ENCODE results near the gene BYSL. TPM values are rescaled to one million over a fixed set of nuclear protein-coding genes. Genes with fewer than 3 reads are reported as not detected.

The BYSL gene
- total RNA-seq, 1 donor from 2014 or later = 43.2 TPM

GRCh38 chr6:41970436-41970846, 49.1 kb downstream of the BYSL start:
- POLR2A ChIA-PET = no interaction called here
- Mint-ChIP-seq H3K27me3 (no peaks in the 10 kb centered on the region), H3K4me1 (peaks cover 50% of the 10 kb centered on the region), H3K9me3 (no peaks in the 10 kb centered on the region), H3K4me3 (no peak overlapping the region), H3K36me3 (ENCODE audit: low read depth) (peaks cover 12% of the 10 kb centered on the region), H3K27ac (peak overlapping the region; percentile 75)
- intact Hi-C loops (cut with micrococcal nuclease) = loop anchor here (5.0 kb wide), 1 partner anchor 37 kb away; no protein-coding TSS in a partner anchor
- TF ChIP-seq, protein P1, sequence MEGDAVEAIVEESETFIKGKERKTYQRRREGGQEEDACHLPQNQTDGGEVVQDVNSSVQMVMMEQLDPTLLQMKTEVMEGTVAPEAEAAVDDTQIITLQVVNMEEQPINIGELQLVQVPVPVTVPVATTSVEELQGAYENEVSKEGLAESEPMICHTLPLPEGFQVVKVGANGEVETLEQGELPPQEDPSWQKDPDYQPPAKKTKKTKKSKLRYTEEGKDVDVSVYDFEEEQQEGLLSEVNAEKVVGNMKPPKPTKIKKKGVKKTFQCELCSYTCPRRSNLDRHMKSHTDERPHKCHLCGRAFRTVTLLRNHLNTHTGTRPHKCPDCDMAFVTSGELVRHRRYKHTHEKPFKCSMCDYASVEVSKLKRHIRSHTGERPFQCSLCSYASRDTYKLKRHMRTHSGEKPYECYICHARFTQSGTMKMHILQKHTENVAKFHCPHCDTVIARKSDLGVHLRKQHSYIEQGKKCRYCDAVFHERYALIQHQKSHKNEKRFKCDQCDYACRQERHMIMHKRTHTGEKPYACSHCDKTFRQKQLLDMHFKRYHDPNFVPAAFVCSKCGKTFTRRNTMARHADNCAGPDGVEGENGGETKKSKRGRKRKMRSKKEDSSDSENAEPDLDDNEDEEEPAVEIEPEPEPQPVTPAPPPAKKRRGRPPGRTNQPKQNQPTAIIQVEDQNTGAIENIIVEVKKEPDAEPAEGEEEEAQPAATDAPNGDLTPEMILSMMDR (IDR thresholded peaks at IDR 0.05) = no peak
- ATAC-seq (ENCODE audit: low read depth) = no peak
- no peak for DNase-seq
- CTCF ChIA-PET = no interaction called here

- Mint-ChIP-seq H3K4me3 (no peak overlapping the region), H3K27ac (peak overlapping the region; percentile 67), H3K4me1 (peaks cover 68% of the 10 kb centered on the region), H3K36me3 (ENCODE audit: low read depth) (peaks cover 9% of the 10 kb centered on the region), H3K9me3 (no peaks in the 10 kb centered on the region), H3K27me3 (no peaks in the 10 kb centered on the region)
- no peak for DNase-seq
- ATAC-seq (ENCODE audit: low read depth) = no peak
- intact Hi-C loops (cut with micrococcal nuclease) = loop anchor here (5.0 kb wide), 1 partner anchor 34 kb away; no protein-coding TSS in a partner anchor
- TF ChIP-seq, protein P1 (IDR thresholded peaks at IDR 0.05) = no peak
- POLR2A ChIA-PET = interaction anchor here (0.6 to 1.5 kb wide), 3 partner anchors 9 to 53 kb away, joined by 3 to 4 read pairs (median 3); no protein-coding TSS in a partner anchor
- CTCF ChIA-PET = no interaction called here
These were observed 51.5 kb downstream of the BYSL start for GRCh38 chr6:41972826-41973225.

DNA sequence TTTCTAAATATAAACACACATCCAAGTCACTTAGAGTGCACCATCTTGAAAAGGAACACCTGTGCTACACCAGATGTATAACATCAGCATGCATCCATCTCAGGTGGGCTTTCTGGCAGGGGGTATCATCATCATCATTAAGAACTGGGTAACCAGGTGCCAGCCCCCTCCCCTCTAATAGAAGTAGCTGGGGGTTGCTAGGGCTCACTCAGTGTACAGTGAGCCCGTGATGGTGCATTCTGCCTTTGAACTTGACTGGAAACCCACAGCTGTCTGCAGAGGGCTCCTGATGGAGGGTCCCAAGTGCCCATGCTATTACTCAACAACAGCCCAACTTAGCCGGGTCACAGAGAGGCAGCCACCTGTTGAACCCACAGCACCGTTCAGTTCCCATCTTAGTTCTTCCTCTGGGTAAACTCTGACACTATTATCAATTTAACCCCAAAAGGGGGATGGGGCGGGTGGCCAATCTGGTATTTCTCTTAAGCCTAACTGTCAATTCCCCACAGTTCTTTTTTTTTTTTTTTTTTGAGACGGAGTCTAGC, 53.1 kb downstream of the BYSL start:
- TF ChIP-seq, protein P1 (IDR thresholded peaks at IDR 0.05) = no peak
- peaks cover 9% of the 10 kb centered on the region for H3K36me3 Mint-ChIP-seq (ENCODE audit: low read depth)
- no peaks in the 10 kb centered on the region for H3K27me3 Mint-ChIP-seq
- DNase-seq = no peak
- ChIA-PET POLR2A (interaction anchor here (0.6 to 1.3 kb wide), 4 partner anchors 51 to 79 kb away, joined by 3 to 7 read pairs (median 3); partner anchors contain the start of gene USP49), CTCF (no interaction called here)
- intact Hi-C loops (cut with micrococcal nuclease) = loop anchor here (5.0 kb wide), 1 partner anchor 33 kb away; no protein-coding TSS in a partner anchor
- H3K27ac Mint-ChIP-seq = peak overlapping the region; percentile 85
- no peaks in the 10 kb centered on the region for H3K9me3 Mint-ChIP-seq
- H3K4me1 Mint-ChIP-seq = peaks cover 72% of the 10 kb centered on the region
- peak overlapping the region; percentile 35 for H3K4me3 Mint-ChIP-seq
- peak; percentile 38 for ATAC-seq (ENCODE audit: low read depth)

DNA sequence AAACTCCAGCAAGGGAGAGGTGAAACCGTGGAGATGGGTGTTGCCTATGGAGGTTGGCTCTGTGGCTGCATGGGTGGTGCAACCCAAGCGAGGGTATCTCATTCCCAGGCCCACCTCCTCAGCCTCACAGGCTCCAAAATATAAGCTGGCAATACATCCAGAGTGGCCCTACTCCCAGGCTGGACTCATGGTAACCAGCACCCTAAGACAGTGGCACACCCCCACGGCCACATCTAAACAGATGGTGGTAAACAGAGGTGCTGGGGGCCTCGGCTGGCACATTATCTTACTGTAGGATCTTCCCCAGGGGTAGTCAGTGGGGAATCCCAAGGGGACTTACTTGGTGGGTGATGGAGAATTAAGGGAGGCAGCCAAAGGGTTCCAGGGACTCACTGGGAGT, 54.0 kb downstream of the BYSL start:
- DNase-seq = no peak
- TF ChIP-seq, protein P1 (IDR thresholded peaks at IDR 0.05) = no peak
- intact Hi-C loops (cut with micrococcal nuclease) = loop anchor here (5.0 kb wide), 1 partner anchor 33 kb away; the partner anchor contains the start of gene CCND3

GRCh38 chr6:41976794-41977484, 55.6 kb downstream of the BYSL start:
- intact Hi-C loops (cut with micrococcal nuclease) = loop anchor here (1.0 to 5.0 kb wide), 3 partner anchors 19 to 48 kb away; partner anchors contain the start of gene CCND3
- Mint-ChIP-seq H3K36me3 (ENCODE audit: low read depth) (peaks cover 6% of the 10 kb centered on the region), H3K27ac (peak overlapping the region; percentile 85), H3K4me1 (peaks cover 72% of the 10 kb centered on the region), H3K4me3 (peak overlapping the region; percentile 47), H3K27me3 (no peaks in the 10 kb centered on the region), H3K9me3 (no peaks in the 10 kb centered on the region)
- TF ChIP-seq, protein P1 (IDR thresholded peaks at IDR 0.05) = no peak
- POLR2A ChIA-PET = interaction anchor here (0.7 to 2.5 kb wide), 16 partner anchors 9 to 73 kb away, joined by 3 to 13 read pairs (median 4); partner anchors contain the start of genes BYSL, MED20 and TAF8
- DNase-seq (no peak), ATAC-seq (ENCODE audit: low read depth) (peak; percentile 76)
- CTCF ChIA-PET = interaction anchor here (0.9 to 1.6 kb wide), 6 partner anchors 9 to 67 kb away, joined by 3 to 6 read pairs (median 4); no protein-coding TSS in a partner anchor

More for the DNA sequence above, 54.0 kb downstream of the BYSL start:
- Mint-ChIP-seq H3K36me3 (ENCODE audit: low read depth) (peaks cover 9% of the 10 kb centered on the region), H3K4me1 (peaks cover 76% of the 10 kb centered on the region), H3K9me3 (no peaks in the 10 kb centered on the region), H3K27me3 (no peaks in the 10 kb centered on the region), H3K27ac (peak overlapping the region; percentile 85), H3K4me3 (peak overlapping the region; percentile 19)
- ATAC-seq (ENCODE audit: low read depth) = no peak
- POLR2A ChIA-PET = interaction anchor here (0.6 to 1.3 kb wide), 2 partner anchors 50 to 72 kb away, joined by 3 read pairs; no protein-coding TSS in a partner anchor
- CTCF ChIA-PET = interaction anchor here (1.4 kb wide), 1 partner anchor 36 kb away, joined by 6 read pairs; no protein-coding TSS in a partner anchor
